HepG2 (cell line): ENCODE results near the gene NAMPT.

ENCODE experiments used
- FOXK2 ChIP-seq: fragments of 450-650 bp; IDR thresholded peaks from 2 replicates; pipeline ENCODE4 v1.6.1; 2016
- HMG20A ChIP-seq: IDR thresholded peaks from 2 replicates; pipeline ENCODE4 v1.6.1; 2016; ENCODE audit warnings: borderline replicate concordance
- HOXA9 ChIP-seq: sonication (generic); formaldehyde crosslinking; IDR thresholded peaks from 2 replicates; pipeline ENCODE4 v1.8.1; 2022; ENCODE audit warnings: missing genetic modification reagents, mild to moderate bottlenecking, moderate library complexity, borderline replicate concordance
- ISX ChIP-seq: sonication (generic); formaldehyde crosslinking; conservative IDR thresholded peaks from 2 replicates; pipeline ENCODE4 v1.5.0; 2020; ENCODE audit warnings: missing genetic modification reagents
- MAFK ChIP-seq, 2 experiments: IDR thresholded peaks in 1 of 2; conservative IDR thresholded peaks in 1 of 2; 2 replicates each; pipeline ENCODE4 v1.6.1; 2011; ENCODE audit warnings: improper control_type of control experiment in 2 of 2, low read length in 2 of 2
- PATZ1 ChIP-seq: sonication (generic); formaldehyde crosslinking; IDR thresholded peaks from 2 replicates; pipeline ENCODE4 v1.4.0; 2020; ENCODE audit warnings: missing genetic modification reagents
- POLR2A ChIP-seq, 2 experiments: IDR thresholded peaks; 2 replicates each; pipeline ENCODE4 v1.6.1; 2011; ENCODE audit warnings: low read depth in 2 of 2, low read length in 2 of 2, mild to moderate bottlenecking in 1 of 2, moderate library complexity in 1 of 2; ENCODE audit not compliant: insufficient read depth in 1 of 2
- TBL1XR1 ChIP-seq: fragments of 150-350 bp; IDR thresholded peaks from 2 replicates; pipeline ENCODE4 v1.6.1; 2014; ENCODE audit warnings: borderline replicate concordance, low read length; ENCODE audit not compliant: partially characterized antibody
- ZBTB33 ChIP-seq: sonication (generic); formaldehyde crosslinking; IDR thresholded peaks from 2 replicates; pipeline ENCODE4 v1.4.0; 2020; ENCODE audit warnings: missing genetic modification reagents
- ZNF720 ChIP-seq: sonication (generic); formaldehyde crosslinking; IDR thresholded peaks from 2 replicates; pipeline ENCODE4 v1.4.0; 2020; ENCODE audit warnings: missing genetic modification reagents
- ZNF883 ChIP-seq: sonication (generic); formaldehyde crosslinking; IDR thresholded peaks from 2 replicates; pipeline ENCODE4 v1.5.1; 2020; ENCODE audit warnings: mild to moderate bottlenecking, missing genetic modification reagents; ENCODE audit errors: not compliant biosample characterization
- TF ChIP-seq, protein P1 (sequence below): sonication (generic); formaldehyde crosslinking; IDR thresholded peaks from 2 replicates; pipeline ENCODE4 v1.5.0; 2020; ENCODE audit warnings: mild to moderate bottlenecking, missing genetic modification reagents, moderate library complexity
- TF ChIP-seq, protein P2 (sequence below): sonication (generic); formaldehyde crosslinking; IDR thresholded peaks from 2 replicates; pipeline ENCODE4 v1.5.0; 2020; ENCODE audit warnings: missing genetic modification reagents, mild to moderate bottlenecking, borderline replicate concordance
- TF ChIP-seq, protein P3 (sequence below): sonication (generic); formaldehyde crosslinking; IDR thresholded peaks from 2 replicates; pipeline ENCODE4 v1.4.0; 2020; ENCODE audit warnings: mild to moderate bottlenecking, missing genetic modification reagents

DNA sequence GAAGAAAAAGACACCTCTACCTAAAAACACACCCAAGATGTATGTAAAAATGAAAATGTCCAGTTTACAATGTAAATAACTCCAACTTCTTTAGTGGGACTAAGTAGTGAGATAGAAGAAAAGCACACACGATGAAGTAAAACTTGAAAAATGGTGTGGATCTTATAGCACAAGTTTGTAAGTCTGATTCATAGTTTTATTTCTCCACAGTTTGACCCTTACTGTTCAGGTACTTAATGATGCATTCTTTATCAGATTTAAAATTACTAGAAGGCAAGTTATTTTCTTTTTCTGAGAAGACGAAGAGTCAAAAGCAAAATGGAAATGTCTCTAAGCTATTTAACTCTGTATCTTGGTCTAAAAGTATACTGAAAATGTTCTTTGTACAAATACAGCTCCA is 6.1 kb downstream of the NAMPT start:
- TF ChIP-seq ZBTB33 (CRISPR knock-in tag) (no peak), POLR2A (IDR thresholded peaks at IDR 0.05; ENCODE audit: insufficient read depth in 1 of 2, low read depth in 2 of 2, low read length in 2 of 2) (no peak), ISX (CRISPR knock-in tag) (no peak), ZNF720 (CRISPR knock-in tag) (no peak), TBL1XR1 (no peak), MAFK (conservative IDR thresholded peaks at IDR 0.05 in 1 of 2, IDR thresholded peaks at IDR 0.05 in 1 of 2; ENCODE audit: low read length in 2 of 2) (no peak), ZNF883 (CRISPR knock-in tag) (no peak), HOXA9 (CRISPR knock-in tag) (no peak), PATZ1 (CRISPR knock-in tag) (no peak), HMG20A (CRISPR knock-in tag) (no peak), FOXK2 (no peak)
- TF ChIP-seq, protein P1, sequence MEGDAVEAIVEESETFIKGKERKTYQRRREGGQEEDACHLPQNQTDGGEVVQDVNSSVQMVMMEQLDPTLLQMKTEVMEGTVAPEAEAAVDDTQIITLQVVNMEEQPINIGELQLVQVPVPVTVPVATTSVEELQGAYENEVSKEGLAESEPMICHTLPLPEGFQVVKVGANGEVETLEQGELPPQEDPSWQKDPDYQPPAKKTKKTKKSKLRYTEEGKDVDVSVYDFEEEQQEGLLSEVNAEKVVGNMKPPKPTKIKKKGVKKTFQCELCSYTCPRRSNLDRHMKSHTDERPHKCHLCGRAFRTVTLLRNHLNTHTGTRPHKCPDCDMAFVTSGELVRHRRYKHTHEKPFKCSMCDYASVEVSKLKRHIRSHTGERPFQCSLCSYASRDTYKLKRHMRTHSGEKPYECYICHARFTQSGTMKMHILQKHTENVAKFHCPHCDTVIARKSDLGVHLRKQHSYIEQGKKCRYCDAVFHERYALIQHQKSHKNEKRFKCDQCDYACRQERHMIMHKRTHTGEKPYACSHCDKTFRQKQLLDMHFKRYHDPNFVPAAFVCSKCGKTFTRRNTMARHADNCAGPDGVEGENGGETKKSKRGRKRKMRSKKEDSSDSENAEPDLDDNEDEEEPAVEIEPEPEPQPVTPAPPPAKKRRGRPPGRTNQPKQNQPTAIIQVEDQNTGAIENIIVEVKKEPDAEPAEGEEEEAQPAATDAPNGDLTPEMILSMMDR (CRISPR knock-in tag), result no peak
- TF ChIP-seq, protein P2, sequence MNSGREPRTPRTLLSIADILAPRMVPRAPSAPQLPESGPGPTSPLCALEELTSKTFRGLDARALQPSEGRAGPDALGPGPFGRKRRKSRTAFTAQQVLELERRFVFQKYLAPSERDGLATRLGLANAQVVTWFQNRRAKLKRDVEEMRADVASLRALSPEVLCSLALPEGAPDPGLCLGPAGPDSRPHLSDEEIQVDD, result no peak
- TF ChIP-seq, protein P3, sequence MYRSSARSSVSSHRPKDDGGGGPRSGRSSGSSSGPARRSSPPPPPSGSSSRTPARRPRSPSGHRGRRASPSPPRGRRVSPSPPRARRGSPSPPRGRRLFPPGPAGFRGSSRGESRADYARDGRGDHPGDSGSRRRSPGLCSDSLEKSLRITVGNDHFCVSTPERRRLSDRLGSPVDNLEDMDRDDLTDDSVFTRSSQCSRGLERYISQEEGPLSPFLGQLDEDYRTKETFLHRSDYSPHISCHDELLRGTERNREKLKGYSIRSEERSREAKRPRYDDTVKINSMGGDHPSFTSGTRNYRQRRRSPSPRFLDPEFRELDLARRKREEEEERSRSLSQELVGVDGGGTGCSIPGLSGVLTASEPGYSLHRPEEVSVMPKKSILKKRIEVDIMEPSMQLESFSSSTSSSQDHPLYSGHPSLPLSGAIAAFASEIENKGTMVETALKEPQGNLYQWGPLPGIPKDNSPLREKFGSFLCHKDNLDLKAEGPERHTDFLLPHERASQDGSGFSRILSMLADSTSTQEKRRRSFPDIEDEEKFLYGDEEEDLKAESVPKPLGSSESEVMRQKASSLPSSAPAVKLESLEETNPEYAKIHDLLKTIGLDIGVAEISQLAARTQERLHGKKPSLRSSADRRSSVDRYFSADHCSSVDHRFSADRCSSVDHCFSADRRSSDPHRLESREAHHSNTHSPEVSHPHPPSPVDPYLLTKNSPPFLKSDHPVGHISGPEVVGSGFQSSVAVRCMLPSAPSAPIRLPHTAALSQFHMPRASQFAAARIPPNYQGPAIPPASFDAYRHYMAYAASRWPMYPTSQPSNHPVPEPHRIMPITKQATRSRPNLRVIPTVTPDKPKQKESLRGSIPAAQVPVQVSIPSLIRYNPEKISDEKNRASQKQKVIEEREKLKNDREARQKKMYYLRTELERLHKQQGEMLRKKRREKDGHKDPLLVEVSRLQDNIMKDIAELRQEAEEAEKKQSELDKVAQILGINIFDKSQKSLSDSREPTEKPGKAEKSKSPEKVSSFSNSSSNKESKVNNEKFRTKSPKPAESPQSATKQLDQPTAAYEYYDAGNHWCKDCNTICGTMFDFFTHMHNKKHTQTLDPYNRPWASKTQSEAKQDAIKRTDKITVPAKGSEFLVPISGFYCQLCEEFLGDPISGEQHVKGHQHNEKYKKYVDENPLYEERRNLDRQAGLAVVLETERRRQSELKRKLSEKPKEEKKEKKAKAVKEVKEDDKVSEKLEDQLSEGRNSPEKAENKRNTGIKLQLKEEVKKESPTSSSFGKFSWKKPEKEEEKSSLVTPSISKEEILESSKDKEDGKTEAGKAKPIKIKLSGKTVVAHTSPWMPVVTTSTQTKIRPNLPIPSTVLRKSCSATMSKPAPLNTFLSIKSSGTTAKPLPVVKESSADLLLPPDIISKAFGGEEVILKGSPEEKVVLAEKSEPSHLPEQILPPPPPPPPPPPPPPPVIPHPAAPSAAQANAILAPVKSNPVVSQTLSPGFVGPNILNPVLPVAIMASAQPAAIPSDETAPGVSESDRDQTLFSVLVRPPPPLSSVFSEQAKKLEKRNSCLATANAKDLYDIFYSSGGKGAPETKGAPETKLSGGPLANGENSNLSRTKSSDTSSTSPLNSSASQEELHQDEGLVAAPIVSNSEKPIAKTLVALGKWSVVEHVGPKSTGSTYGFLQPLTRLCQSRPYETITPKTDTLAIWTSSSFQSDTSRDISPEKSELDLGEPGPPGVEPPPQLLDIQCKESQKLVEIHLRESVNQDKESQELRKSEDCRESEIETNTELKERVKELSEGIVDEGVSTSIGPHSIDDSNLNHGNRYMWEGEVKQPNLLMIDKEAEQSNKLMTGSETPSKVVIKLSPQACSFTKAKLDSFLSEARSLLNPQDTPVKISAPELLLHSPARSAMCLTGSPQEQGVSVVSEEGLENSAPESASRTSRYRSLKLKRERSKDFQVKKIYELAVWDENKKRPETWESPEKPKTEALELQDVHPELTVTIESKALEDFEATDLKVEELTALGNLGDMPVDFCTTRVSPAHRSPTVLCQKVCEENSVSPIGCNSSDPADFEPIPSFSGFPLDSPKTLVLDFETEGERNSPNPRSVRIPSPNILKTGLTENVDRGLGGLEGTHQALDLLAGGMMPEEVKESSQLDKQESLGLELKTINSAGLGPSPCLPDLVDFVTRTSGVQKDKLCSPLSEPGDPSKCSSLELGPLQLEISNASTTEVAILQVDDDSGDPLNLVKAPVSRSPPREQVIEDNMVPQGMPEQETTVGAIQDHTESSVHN (CRISPR knock-in tag), result no peak
